ENCODE data around the gene FMN1.

The FMN1 gene

GRCh38 chr15:33152502-33153109 is 41.9 kb downstream of the FMN1 start:
- peak; percentile 65 for DNase-seq

- peak; percentile 52 for DNase-seq
Observed at GRCh38 chr15:33150971-33151370, 43.5 kb downstream of the FMN1 start.

- no peak for DNase-seq
Observed at GRCh38 chr15:33150431-33150941, 44.0 kb downstream of the FMN1 start.

- no peak for DNase-seq
Observed at GRCh38 chr15:33149919-33150318, 44.6 kb downstream of the FMN1 start.

- peak; percentile 48 for DNase-seq
Observed at GRCh38 chr15:33148129-33148751, 46.3 kb downstream of the FMN1 start.

DNA sequence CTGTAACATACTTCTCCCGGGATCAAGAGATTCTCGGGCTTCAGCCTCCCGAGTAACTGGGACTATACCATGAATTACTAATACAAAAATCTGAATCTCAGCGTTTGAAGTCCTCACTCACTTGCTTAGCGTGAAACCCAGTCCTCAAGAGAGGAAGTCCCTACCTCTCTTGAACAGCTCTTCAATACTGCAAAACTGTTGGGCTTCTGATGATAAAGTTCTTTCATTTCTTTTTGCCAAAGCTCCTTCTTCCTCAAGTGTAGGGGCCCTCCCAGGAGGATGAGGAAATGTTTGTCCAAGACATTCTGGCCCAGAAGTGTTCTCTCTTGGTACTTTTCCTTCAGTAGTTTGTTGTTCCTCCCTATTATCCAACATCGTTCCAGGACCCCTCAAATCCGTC is 48.5 kb downstream of the FMN1 start:
- DNase-seq = no peak

DNA sequence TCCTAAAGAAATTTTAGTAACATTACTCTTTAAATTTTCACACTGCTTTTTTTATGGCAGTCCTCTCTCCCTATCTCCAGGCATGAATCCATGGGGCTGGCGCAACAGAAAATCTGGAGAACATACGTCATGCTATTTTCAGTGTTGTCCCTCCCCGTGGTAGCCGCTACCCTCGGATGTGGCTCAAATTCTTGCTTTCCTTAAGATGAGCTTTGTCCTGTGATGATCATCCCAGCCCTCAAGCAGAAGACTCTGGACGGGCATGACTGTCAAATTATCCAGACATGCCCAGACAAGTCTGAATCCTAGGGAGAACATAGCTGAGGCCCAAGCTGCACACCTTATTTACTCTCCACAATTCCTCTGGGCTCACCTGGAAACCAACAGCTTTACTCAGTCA is 49.1 kb downstream of the FMN1 start:
- no peak for DNase-seq

DNA sequence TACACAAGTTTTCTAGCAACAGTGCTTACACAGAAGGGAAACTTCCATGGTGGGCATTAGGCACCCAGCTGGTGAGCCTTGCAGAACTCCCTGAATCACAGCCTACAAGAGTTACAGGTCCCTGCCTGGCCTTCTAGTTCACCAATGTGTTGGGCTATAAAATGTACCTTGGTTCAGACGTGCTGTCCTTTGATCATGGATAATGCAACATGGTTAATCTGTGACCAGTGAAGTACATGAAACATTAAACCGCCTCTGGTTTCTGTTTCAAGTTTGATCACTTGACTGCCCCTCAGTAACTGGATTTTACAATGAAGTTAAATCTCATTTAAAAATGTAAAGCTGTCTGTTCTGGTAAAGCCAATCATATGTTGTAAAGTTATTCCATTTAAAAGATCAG is 51.8 kb downstream of the FMN1 start:
- no peak for DNase-seq

GRCh38 chr15:33138000-33138399 is 56.5 kb downstream of the FMN1 start:
- DNase-seq = no peak

DNA sequence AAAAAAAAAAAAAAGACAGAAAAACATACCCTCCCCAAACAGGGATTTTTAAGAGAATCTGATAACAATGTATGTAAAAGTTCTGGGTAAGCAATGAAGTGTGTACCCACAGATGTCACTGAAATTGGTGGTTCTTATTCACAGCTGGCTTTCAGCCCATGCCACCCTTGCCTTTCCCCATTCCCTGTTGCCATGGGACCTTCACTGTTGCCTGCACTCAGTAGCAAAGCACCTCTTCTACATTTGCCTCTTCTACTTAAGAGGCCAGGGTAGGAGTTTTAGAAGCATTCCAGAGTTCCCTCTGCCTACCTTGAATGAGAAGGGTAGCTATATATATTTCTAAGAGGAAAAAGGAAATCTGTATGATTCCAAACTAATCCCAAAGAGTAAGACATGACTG is 57.4 kb downstream of the FMN1 start:
- no peak for DNase-seq

DNA sequence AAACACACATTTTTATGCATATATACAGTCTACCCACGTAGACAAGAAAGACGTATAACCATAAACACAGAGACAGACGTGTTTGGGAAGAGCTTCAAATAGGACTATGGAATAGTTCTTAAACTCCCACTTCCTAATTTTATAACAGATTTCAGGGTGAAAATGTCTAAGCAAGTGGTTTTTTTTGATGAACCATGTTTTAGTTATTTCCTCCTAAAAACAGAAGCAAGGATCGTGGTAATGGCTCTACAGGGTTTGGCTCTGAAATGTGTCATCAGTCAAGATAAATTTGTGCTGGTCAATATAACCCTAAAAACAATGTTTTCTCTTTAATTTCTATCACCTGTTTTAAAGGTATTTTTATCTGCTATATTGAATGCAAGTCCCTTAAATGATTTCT is 58.2 kb downstream of the FMN1 start:
- DNase-seq = no peak

- no peak for DNase-seq
Observed at GRCh38 chr15:33135355-33135781, 59.1 kb downstream of the FMN1 start.

GRCh38 chr15:33132722-33133345 is 61.7 kb downstream of the FMN1 start:
- peak; percentile 21 for DNase-seq

- DNase-seq = no peak
Observed at GRCh38 chr15:33132233-33132580, 62.3 kb downstream of the FMN1 start.

- DNase-seq = no peak
Observed at GRCh38 chr15:33131552-33132232, 62.8 kb downstream of the FMN1 start.

GRCh38 chr15:33126559-33127290 is 67.8 kb downstream of the FMN1 start:
- peak; percentile 44 for DNase-seq

GRCh38 chr15:33125894-33126537 is 68.5 kb downstream of the FMN1 start:
- DNase-seq = no peak

DNA sequence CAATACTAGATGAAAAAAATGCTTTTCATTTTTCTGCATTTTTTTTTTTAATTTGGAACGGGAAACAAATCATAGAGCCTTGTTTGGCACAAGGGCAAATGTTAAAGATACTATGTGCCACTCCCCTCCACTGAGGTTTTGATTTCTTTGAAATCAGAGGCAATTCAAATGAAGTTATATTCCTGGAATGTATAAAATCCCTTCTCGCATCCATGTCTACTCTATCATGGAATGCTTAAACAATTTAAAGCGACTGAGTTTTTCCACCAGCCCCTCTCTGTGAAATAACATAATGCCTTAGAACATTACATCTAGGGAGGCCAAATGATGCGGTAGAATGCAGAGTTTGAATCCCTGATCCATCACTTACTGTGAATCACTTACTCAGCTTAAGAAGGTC is 69.7 kb downstream of the FMN1 start:
- no peak for DNase-seq

- DNase-seq = no peak
Observed at GRCh38 chr15:33124279-33124678, 70.2 kb downstream of the FMN1 start.

DNA sequence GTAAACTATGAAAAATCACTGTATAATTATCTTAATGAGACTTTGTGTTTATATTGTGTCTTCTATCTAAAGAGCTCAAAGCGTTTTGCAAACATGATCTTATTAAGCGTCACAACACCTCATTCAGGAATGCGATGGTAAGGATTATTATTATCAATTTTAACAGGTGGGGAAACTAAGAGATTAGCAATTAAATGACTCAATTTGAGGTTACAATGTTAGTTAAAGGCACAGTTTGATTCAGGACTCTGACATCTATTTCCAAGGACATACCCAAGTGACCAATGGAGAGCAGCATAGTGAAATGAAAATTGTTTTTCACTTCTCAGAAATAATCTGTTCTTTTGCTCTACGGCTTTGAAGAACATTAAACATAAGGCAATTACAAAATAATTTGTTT is 74.6 kb downstream of the FMN1 start:
- no peak for DNase-seq

- no peak for DNase-seq
Observed at GRCh38 chr15:33119273-33119672, 75.2 kb downstream of the FMN1 start.

- no peak for DNase-seq
Observed at GRCh38 chr15:33116198-33116597, 78.3 kb downstream of the FMN1 start.
